ENCODE results near the gene TRAPPC2L.

Gene TRAPPC2L

GRCh38 chr16:88862968-88863367 is 6.0 kb downstream of the TRAPPC2L start:
- no peak for DNase-seq

GRCh38 chr16:88863426-88863825 is 6.5 kb downstream of the TRAPPC2L start:
- DNase-seq: no peak

- DNase-seq: no peak
Measured at GRCh38 chr16:88864099-88864498, 7.2 kb downstream of the TRAPPC2L start.

GRCh38 chr16:88864521-88864920 is 7.6 kb downstream of the TRAPPC2L start:
- DNase-seq: no peak

GRCh38 chr16:88865310-88865709 is 8.4 kb downstream of the TRAPPC2L start:
- no peak for DNase-seq

GRCh38 chr16:88865742-88866141 is 8.8 kb downstream of the TRAPPC2L start:
- no peak for DNase-seq

- DNase-seq: no peak
Measured at GRCh38 chr16:88866151-88866920, 9.4 kb downstream of the TRAPPC2L start, which contains the start of gene PABPN1L. PABPN1L (minus strand) TSS chr16:88866660; CDS start chr16:88866606, 54 bp downstream.

GRCh38 chr16:88867581-88868246 is 10.8 kb downstream of the TRAPPC2L start:
- no peak for DNase-seq

- DNase-seq: no peak
Measured at GRCh38 chr16:88868974-88869672, 12.2 kb downstream of the TRAPPC2L start.

- no peak for DNase-seq
Measured at GRCh38 chr16:88869673-88869980, 12.7 kb downstream of the TRAPPC2L start.

- no peak for DNase-seq
Measured at GRCh38 chr16:88870608-88871348, 13.9 kb downstream of the TRAPPC2L start.

GRCh38 chr16:88871349-88871702 is 14.4 kb downstream of the TRAPPC2L start:
- DNase-seq: no peak

- DNase-seq: no peak
Measured at GRCh38 chr16:88871730-88872416, 14.9 kb downstream of the TRAPPC2L start.

GRCh38 chr16:88872650-88873331 is 15.9 kb downstream of the TRAPPC2L start:
- DNase-seq: no peak

- no peak for DNase-seq
Measured at GRCh38 chr16:88874938-88875599, 18.1 kb downstream of the TRAPPC2L start.

GRCh38 chr16:88875703-88876234 is 18.8 kb downstream of the TRAPPC2L start:
- no peak for DNase-seq

GRCh38 chr16:88876942-88877526 is 20.1 kb downstream of the TRAPPC2L start:
- DNase-seq: no peak

- DNase-seq: no peak
Measured at GRCh38 chr16:88877564-88878289, 20.8 kb downstream of the TRAPPC2L start.

- no peak for DNase-seq
Measured at GRCh38 chr16:88878356-88878755, 21.4 kb downstream of the TRAPPC2L start.
